T-helper 1 cell treated with Interleukin-12 subunit alpha and Interleukin-12 subunit beta and Interleukin-4 antibody, amounts not matched to agents 30 μg/mL and 1 μg/mL, for 36 hours (primary cell): ENCODE measurements around the gene HEATR9.
"Not testable (repeated sequence)": the region's sequence is repeated elsewhere in the genome, so short reads cannot be mapped to it uniquely, and the experiment has no call there.

Source experiments
- H3K27ac Mint-ChIP-seq: one replicate; pipeline ENCODE4 v1.8.0; 2021; ENCODE audit warnings: mild to moderate bottlenecking, mixed read lengths
- H3K27me3 Mint-ChIP-seq: one replicate; pipeline ENCODE4 v1.8.0; 2021; ENCODE audit warnings: low read depth, mixed read lengths
- H3K36me3 Mint-ChIP-seq: one replicate; pipeline ENCODE4 v1.8.0; 2021; ENCODE audit warnings: low read depth, mixed read lengths
- H3K4me1 Mint-ChIP-seq: one replicate; pipeline ENCODE4 v1.8.0; 2021; ENCODE audit warnings: low read depth, mixed read lengths
- H3K4me3 Mint-ChIP-seq: one replicate; pipeline ENCODE4 v1.8.0; 2021; ENCODE audit warnings: mild to moderate bottlenecking, moderate library complexity, mixed read lengths
- H3K9me3 Mint-ChIP-seq: one replicate; pipeline ENCODE4 v1.8.0; 2021; ENCODE audit warnings: mixed read lengths

Gene HEATR9

DNA sequence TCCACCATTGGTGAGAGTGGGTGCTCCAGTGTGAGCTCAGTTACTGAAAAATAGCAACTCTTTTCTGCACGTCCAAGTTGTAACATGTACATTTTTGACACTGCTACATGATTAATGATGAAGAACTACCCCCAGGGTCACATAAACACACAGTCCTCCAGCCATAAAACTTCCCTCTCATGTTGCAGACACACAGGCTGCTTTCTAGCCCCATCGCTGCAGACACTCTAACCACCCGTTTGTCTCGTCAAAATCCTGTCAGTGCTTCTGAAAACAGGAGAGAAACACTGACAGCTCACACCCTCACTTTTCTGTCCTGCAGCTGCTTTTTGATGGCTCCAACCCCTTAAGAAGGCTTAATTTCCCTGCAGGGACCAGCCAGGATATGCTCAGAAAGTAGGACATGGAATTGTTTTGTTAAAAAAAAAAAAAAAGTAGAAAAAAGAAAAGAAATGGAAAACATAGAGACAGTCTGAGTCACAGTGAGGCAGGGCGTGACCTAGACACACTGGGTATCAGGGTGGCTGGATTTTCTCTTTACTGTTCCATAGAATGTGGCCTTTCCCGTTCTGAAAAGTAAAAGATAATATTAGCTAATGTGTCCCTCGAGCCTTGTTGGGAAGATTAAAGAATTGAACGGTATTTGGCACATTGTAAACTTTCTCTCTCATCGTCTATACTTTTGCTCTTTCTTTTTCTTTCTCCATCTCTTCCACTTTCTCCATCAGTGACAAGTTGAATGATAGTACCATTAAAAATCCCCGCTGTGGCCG lies 32.2 kb upstream of the HEATR9 start:
- Mint-ChIP-seq H3K27me3 (peaks cover 11% of the 10 kb centered on the region), H3K27ac (peak overlapping the region; percentile 76), H3K9me3 (no peaks in the 10 kb centered on the region), H3K4me3 (peak overlapping the region; percentile 46), H3K36me3 (peaks cover 7% of the 10 kb centered on the region), H3K4me1 (peaks cover 39% of the 10 kb centered on the region)

DNA sequence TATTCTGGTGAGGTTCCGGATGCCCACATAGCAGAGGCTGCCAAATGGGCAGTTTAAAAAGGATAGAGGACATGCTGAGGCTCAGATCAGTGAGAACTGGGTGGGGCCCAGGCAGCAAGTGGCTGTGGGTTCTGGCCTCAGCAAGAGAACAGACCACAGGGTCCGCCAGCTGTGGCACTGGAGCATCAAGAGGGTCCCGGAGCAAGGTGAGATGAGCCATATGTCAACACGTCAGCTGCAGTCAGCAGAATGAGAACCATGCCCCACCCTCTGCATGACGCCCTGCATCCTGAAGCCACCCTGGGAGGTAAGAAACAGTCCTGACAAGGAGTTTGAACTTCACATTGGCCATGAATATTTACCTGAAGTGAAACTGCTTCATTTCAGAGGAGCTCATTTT lies 31.6 kb upstream of the HEATR9 start:
- Mint-ChIP-seq H3K4me3 (peak overlapping the region; percentile 14), H3K27me3 (peaks cover 11% of the 10 kb centered on the region), H3K4me1 (peaks cover 46% of the 10 kb centered on the region), H3K36me3 (peaks cover 7% of the 10 kb centered on the region), H3K27ac (no peak overlapping the region), H3K9me3 (no peaks in the 10 kb centered on the region)

DNA sequence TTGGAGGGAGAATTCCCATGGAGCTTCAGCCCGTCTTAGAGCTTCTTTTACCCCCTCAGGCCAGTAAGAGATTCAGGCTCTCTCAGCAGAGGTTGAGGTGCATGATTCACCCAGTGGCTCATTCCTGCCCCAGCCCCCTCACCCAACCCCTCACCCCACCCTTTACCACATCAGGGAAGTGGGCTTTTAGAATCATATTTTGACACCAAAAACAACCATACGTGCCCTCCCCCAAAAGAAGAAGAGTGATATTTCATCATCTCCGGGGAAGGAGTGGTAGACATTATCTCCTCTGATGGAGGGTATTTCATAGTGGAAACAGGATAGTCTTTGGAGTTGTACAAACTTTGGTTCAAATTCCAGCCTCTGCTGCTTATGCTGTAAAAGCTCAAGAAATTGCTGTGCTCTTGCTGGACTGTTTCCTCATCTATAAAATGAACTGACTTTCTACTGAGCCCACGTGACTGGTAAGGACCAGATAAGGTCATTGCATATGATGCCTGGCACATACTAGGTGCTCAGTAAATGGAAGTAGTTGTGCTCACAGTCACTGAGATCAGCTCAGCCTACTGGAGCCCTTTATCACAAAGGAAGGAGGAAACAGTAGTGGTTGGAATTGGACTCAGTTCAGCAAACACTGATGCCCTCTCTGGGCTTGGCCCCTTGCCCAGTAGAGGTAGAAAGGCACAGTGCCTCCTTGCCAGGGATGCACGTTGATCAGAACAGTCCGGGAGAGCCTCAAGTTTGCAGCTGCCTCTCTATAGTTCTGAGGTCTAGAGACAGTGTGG lies 29.8 kb upstream of the HEATR9 start:
- H3K4me1 Mint-ChIP-seq = peaks cover 49% of the 10 kb centered on the region
- no peak overlapping the region for H3K4me3 Mint-ChIP-seq
- H3K36me3 Mint-ChIP-seq = peaks cover 10% of the 10 kb centered on the region
- peaks cover 4% of the 10 kb centered on the region for H3K27me3 Mint-ChIP-seq
- no peaks in the 10 kb centered on the region for H3K9me3 Mint-ChIP-seq
- H3K27ac Mint-ChIP-seq = peak overlapping the region; percentile 78

DNA sequence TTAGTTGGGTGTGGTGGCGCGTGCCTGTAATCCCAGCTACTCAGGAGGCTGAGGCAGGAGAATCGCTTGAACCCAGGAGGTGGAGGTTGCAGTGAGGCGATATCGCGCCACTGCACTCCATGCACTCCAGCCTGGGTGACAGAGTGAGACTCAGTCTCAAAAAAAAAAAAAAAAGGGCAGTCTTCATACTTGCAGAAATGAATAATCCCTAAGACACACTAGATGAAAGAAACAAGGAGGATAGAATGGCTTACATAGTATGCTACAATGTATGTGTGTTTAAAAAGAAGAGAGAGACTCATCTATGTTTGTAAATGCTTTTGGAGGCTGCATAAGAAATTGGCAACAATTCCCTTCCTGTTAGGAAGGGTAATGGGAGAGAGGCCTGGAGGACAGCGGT lies 29.1 kb upstream of the HEATR9 start:
- not testable (repeated sequence) for H3K9me3 Mint-ChIP-seq, H3K36me3 Mint-ChIP-seq, H3K27me3 Mint-ChIP-seq
- H3K27ac Mint-ChIP-seq = peak overlapping the region; percentile 78
- H3K4me1 Mint-ChIP-seq = peaks cover 51% of the 10 kb centered on the region
- H3K4me3 Mint-ChIP-seq = peak overlapping the region; percentile 60

DNA sequence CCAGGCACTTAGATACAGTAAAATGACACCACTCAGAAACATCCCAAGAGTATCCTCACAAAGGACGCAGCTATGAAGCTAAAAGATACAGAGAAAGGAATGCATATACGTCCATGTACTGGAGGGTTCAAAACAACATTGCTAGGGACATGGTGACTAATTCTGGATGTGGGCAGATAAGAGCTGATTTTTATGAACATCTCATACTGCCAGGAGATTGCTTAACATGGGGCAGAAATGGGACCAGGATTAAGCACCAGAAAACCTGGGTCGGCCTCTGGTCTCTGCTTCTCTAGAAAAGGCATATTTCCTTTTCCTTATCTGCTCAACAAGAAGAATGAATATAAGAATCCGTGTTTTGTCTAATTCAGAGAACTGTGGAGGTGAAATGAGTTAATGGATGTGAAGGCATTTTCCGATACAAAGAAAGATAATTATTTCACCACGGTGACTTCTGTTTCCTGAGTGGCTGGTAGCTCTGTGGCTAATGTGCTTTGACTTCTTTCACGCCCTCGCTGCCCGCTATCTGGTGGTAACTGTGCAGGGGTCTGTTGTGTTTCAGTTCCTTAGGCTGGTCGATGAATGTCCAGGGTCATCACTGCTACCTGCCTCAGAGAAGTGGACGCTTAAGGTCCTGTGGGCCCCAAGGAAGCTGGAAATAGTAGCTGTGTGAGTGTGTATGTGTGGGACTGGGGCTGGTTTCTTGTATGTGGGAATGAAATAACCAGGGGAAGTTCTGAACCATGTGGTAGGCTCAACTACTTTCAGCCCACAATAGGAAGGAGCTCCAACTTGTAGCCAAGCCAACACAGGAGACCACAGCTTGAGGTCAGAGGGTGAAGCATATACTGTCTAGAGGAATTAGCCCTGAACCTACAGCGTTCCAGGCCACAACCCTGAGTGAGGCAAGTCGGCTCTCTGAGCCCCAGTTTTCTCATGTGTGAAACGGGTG lies 27.2 kb upstream of the HEATR9 start:
- H3K27ac Mint-ChIP-seq = peak overlapping the region; percentile 92
- peaks cover 10% of the 10 kb centered on the region for H3K36me3 Mint-ChIP-seq
- H3K4me1 Mint-ChIP-seq = peaks cover 64% of the 10 kb centered on the region
- H3K4me3 Mint-ChIP-seq = peak overlapping the region; percentile 63
- no peaks in the 10 kb centered on the region for H3K27me3 Mint-ChIP-seq
- H3K9me3 Mint-ChIP-seq = peaks cover 3% of the 10 kb centered on the region

DNA sequence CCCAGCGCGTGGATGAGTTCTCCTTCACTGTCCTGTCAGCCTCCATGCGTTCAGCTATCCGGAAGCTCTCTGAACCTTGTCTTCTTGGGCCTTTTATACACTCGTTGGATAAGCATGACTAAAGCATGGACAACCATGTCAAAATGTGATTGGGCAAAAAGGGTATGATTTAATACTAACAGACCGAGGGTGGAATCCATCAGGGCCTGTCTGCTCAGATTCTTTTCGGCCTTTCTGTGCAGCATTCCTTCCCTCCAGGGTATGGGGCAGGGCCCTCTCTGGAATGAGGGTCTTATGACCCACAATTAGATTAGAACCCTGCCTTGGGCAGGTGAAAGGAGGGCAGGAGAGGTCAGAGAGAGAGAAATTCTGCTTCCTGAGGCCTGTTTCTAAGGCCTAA lies 25.5 kb upstream of the HEATR9 start:
- Mint-ChIP-seq H3K27ac (no peak overlapping the region), H3K36me3 (peaks cover 10% of the 10 kb centered on the region), H3K4me1 (peaks cover 67% of the 10 kb centered on the region), H3K4me3 (no peak overlapping the region), H3K27me3 (no peaks in the 10 kb centered on the region), H3K9me3 (peaks cover 3% of the 10 kb centered on the region)

DNA sequence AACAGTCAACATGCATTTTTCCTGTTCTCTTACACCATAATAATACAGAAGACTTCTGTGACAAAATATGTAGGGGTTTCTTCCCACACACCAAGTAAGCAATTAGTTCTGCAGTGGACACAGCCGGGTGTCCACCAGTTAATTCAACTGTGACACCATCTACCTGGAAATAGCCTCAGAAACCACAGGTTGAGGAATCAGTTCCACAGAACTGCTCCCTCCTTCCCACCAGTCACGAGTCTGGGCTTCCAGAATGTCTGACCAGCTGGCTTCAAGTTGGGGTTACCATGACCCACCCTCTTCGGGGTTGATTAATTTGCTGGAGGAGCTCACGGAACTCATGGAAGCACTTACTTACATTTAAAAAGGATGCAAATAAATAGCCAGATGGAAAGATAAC lies 25.1 kb upstream of the HEATR9 start:
- peaks cover 67% of the 10 kb centered on the region for H3K4me1 Mint-ChIP-seq
- peaks cover 3% of the 10 kb centered on the region for H3K9me3 Mint-ChIP-seq
- H3K27ac Mint-ChIP-seq = no peak overlapping the region
- H3K36me3 Mint-ChIP-seq = peaks cover 14% of the 10 kb centered on the region
- no peak overlapping the region for H3K4me3 Mint-ChIP-seq
- no peaks in the 10 kb centered on the region for H3K27me3 Mint-ChIP-seq

DNA sequence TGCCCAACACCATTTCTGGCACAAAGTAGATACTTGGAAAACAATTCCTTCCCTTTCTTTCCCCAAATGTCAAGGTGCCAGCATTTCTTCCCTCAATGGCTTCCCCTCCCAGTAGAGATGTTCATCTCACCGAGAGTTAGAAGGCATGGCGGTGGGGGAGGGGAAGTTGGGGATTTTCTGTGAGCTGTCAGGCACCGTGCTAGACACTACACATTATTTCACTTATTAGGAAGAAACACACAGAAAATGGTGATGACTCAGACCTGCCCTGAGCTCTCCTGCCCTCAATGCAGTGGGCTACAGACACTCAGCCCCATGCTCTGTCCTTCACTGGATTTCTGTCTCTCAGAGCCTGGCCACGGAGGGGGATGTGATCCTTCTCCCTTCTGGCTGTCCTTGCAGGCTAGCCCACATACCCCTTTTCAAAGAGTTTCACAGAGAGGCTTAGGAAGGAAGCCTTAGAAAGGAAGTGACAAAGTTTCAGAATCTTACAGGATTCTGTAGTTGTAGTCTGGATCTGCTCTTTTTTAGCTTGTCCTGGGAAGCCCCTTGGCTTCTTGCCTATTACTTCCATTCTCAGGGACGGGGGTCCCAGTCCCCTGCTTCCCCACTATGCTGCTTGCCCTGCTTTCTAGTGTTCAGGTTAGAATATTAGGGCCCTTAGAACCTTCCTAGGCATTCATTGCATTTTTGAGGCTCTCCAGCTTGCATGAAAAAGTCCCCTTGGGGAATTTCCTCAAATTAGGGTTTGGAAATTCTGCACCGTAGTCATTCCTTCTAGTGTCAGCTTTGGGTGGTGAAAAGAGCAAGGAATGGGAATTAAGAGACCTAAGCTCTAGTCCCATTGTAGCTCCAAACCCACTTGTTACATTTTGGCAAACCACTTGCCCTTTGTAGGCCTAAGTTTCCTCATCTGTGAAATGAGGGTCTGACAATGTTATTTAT lies 23.7 kb upstream of the HEATR9 start:
- no peaks in the 10 kb centered on the region for H3K27me3 Mint-ChIP-seq
- peak overlapping the region; percentile 74 for H3K4me3 Mint-ChIP-seq
- H3K27ac Mint-ChIP-seq = peak overlapping the region; percentile 87
- peaks cover 14% of the 10 kb centered on the region for H3K36me3 Mint-ChIP-seq
- peaks cover 67% of the 10 kb centered on the region for H3K4me1 Mint-ChIP-seq
- H3K9me3 Mint-ChIP-seq = peaks cover 3% of the 10 kb centered on the region

DNA sequence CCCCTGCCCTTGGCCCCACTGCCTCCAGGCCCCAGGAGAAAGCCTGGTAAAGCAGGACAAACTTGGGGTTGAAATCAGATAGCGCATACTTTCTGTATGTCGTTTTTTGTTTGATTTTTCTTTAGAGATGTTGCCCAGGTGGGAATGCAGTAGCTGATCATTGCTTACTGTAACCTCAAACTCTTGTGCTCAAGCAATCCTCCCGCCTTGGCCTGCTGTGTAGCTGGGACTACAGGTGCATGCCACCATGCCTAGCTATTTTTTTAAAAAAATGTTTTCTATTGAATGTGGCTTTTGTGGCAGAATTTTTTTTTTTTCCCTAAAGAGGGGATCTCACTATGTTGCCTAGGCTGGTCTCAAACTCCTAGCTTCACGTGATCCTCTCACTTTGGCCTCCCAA lies 22.6 kb upstream of the HEATR9 start:
- Mint-ChIP-seq H3K27ac (peak overlapping the region; percentile 87), H3K27me3 (no peaks in the 10 kb centered on the region), H3K36me3 (peaks cover 14% of the 10 kb centered on the region), H3K4me3 (peak overlapping the region; percentile 36), H3K9me3 (peaks cover 3% of the 10 kb centered on the region), H3K4me1 (peaks cover 64% of the 10 kb centered on the region)

DNA sequence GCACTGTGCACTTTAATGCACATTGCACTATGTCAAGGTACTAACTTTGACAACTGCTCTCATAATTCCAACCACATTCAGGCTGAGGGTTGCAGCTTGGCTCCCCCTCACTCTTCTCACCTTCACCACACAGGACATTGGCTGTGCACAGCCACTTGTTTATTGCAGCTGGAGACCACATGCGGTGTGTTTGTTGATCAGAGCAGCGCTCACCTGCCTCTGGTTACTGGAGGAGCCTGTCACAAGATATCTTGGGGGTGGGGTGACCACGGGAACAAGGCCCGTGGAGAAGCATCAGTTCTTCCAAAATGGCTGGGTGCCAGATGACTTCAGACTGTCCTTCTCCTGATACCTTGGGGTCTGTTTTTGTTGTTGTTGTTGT lies 22.1 kb upstream of the HEATR9 start:
- peaks cover 12% of the 10 kb centered on the region for H3K36me3 Mint-ChIP-seq
- H3K27ac Mint-ChIP-seq = peak overlapping the region; percentile 87
- no peaks in the 10 kb centered on the region for H3K27me3 Mint-ChIP-seq
- peaks cover 59% of the 10 kb centered on the region for H3K4me1 Mint-ChIP-seq
- H3K9me3 Mint-ChIP-seq = peaks cover 3% of the 10 kb centered on the region
- H3K4me3 Mint-ChIP-seq = peak overlapping the region; percentile 36

DNA sequence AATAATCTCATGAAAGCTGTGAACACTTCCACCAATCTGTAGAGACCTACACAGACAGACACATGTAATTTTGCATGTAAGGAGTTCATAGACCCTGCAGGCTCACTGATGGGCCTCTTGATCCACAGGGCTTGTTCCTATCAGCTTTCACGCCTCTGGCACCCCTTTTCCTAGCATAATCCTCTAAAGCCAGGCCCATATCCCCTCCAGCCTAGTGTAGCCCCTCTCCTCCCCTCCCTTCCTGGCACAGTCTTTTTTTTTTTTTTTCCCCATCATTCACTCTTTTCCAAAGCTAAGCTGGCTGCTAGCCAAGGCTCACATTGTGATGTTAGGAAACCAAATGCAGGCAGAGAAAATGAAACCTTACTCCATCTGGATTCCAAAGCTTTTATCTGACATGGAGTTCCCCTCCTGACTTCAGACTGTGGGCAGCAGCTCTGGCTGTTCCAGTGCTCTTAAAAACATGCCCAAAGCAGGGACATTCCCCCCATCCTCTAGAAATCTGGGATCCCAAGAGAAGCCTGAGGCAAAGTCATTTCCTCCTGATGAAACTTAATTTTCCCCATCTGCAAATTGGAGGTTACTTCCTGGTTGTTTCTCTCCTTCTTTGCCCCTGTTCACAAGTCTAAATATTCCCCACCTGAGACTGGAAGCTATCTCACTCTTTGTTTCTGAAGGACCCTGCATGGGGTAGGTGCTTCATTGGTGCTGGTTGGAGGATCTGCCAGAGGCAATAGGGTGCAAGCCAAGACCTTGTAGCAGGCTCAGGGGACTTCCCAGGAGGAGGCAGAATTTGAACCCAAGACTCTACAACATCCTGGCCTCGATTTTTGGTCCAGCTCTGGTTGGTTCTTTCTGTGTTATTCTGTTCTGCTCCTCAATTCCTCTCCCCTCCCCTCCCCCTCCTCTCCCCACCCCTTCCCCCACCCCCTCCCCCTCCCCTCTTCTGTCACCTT lies 21.4 kb upstream of the HEATR9 start:
- H3K9me3 Mint-ChIP-seq = peaks cover 3% of the 10 kb centered on the region
- H3K4me3 Mint-ChIP-seq = peak overlapping the region; percentile 67
- no peaks in the 10 kb centered on the region for H3K27me3 Mint-ChIP-seq
- H3K36me3 Mint-ChIP-seq = peaks cover 12% of the 10 kb centered on the region
- peaks cover 58% of the 10 kb centered on the region for H3K4me1 Mint-ChIP-seq
- peak overlapping the region; percentile 87 for H3K27ac Mint-ChIP-seq

DNA sequence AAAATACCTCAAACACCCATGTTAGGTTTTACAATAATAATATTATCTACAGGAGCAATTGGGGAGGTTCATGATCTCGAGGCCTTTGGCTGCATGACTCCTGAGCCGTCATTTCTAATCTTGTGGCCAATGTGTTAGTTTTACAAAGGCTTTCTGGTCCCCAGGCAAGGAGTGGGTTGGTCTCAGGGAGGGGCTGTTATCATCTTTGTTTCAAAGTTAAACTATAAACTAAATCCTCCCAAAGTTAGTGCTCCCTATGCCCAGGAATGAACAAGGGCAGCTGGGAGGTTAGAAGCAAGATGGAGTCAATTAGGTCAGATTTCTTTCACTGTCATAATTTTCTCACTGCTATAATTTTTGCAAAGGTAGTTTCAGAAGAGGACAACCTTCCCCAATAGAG lies 20.6 kb upstream of the HEATR9 start:
- Mint-ChIP-seq H3K9me3 (peaks cover 3% of the 10 kb centered on the region), H3K4me3 (peak overlapping the region; percentile 40), H3K27ac (peak overlapping the region; percentile 87), H3K36me3 (peaks cover 12% of the 10 kb centered on the region), H3K27me3 (no peaks in the 10 kb centered on the region), H3K4me1 (peaks cover 58% of the 10 kb centered on the region)
